Ovary (tissue), 9 donors: Measurements from ENCODE around the gene DOK6. TPM values are rescaled to one million over a fixed set of nuclear protein-coding genes. Genes with fewer than 3 reads are reported as not detected.

Experiments
- DNase-seq, 5 donors: peaks; one replicate each; pipeline ENCODE4 v3.0.0-alpha.2; 2019 to 2020
- H3K27ac ChIP-seq, 2 donors: fragments of 200-600 bp; one replicate each; pipeline versions ENCODE4 v1.5.1 to v1.8.0; 2019 to 2022
- H3K27me3 ChIP-seq: fragments of 200-600 bp; one replicate; pipeline ENCODE4 v1.8.0; 2022
- H3K36me3 ChIP-seq: fragments of 200-600 bp; sonication (generic); one replicate; pipeline ENCODE4 v1.5.1; 2019
- H3K4me1 ChIP-seq: one replicate; pipeline ENCODE4 v1.8.1; 2013; ENCODE audit warnings: mild to moderate bottlenecking, moderate library complexity; ENCODE audit not compliant: insufficient read depth
- H3K4me3 ChIP-seq: fragments of 200-600 bp; sonication (generic); one replicate; pipeline ENCODE4 v1.5.1; 2017
- H3K9me3 ChIP-seq, 2 donors: fragments of 200-600 bp in 1 of 2; sonication (generic) in 1 of 2; one replicate each; pipeline versions ENCODE4 v1.5.1 to v1.8.1; 2013 to 2019; ENCODE audit warnings: mild to moderate bottlenecking in 1 of 2, moderate library complexity in 1 of 2
- EP300 ChIP-seq: sonication (generic); formaldehyde crosslinking; IDR thresholded peaks from one replicate; pipeline ENCODE4 v1.6.1; 2017; ENCODE audit warnings: antibody characterized with exemption
- POLR2A ChIP-seq: fragments of 450-650 bp; IDR thresholded peaks from one replicate; pipeline ENCODE4 v1.6.1; 2017; ENCODE audit warnings: antibody characterized with exemption, mild to moderate bottlenecking, moderate library complexity
- WGBS, 3 donors: extraction: QIAGEN DNeasy Blood & Tissue Kit in 1 of 3; methylation state at CpG; one replicate each; pipeline versions ENCODE4 v1.1.5 to v1.1.7; 2013 to 2017; 5-methylcytosine and 5-hydroxymethylcytosine counted together
- intact Hi-C, 4 donors: fragments of 100-400 bp; cut with DNase I; formaldehyde crosslinking; loops; one replicate each; pipeline versions ENCODE4 v1.11.0 to v1.15.1; 2022 to 2023
- polyA plus RNA-seq, 2 donors: library from polyadenylated mRNA; stranded (reverse); fragments of 200-250 nt in 1 of 2; fragments of 350-450 nt in 1 of 2; fragmentation: Illumina TruSeq in 1 of 2; extraction: RNeasy Lipid Tissue Mini Kit (QIAGEN cat#74804) in 1 of 2; gene quantifications; one replicate each; pipeline ENCODE4 v1.2.3, GENCODE V29; 2013 to 2014
- total RNA-seq, 7 donors: library from RNA; depleted of rRNA in 2 of 7; stranded (reverse); fragments of >200 nt in 2 of 7; fragmentation: NEBNext Ultra II Directional in 3 of 7; extraction: Animal tissue kit (Norgen Biotek cat#: 25700) in 3 of 7; gene quantifications; one replicate each; pipeline versions ENCODE4 v1.1.0 to v1.2.4, GENCODE V29; 2016 to 2023
- TF ChIP-seq, protein P1 (sequence below), 3 donors: fragments of 450-650 bp in 2 of 3; fragments of 200-600 bp in 1 of 3; IDR thresholded peaks; one replicate each; pipeline versions ENCODE4 v1.5.1 to v1.8.0; 2016 to 2022; ENCODE audit warnings: antibody characterized with exemption in 3 of 3, mild to moderate bottlenecking in 1 of 3
- donor health status: DM: no; HTN: no; CAD: no; lungs with moderate emphysema.
- donor health status: DM: no; HTN: no; CAD: no.
- donor health status: Bipolar disorder and iron deficiency.
- donor health status: DM: yes; HTN: yes; CAD: no.
- donor health status: DM: no; HTN: no; CAD: no.
- donor health status: DM: yes; HTN: yes; CAD: no.

DOK6 gene
- total and polyA plus RNA-seq, 9 donors: 1.3 to 4.4 (median 2.8) TPM

- TF ChIP-seq POLR2A (no peak), EP300 (no peak)
- TF ChIP-seq, protein P1, sequence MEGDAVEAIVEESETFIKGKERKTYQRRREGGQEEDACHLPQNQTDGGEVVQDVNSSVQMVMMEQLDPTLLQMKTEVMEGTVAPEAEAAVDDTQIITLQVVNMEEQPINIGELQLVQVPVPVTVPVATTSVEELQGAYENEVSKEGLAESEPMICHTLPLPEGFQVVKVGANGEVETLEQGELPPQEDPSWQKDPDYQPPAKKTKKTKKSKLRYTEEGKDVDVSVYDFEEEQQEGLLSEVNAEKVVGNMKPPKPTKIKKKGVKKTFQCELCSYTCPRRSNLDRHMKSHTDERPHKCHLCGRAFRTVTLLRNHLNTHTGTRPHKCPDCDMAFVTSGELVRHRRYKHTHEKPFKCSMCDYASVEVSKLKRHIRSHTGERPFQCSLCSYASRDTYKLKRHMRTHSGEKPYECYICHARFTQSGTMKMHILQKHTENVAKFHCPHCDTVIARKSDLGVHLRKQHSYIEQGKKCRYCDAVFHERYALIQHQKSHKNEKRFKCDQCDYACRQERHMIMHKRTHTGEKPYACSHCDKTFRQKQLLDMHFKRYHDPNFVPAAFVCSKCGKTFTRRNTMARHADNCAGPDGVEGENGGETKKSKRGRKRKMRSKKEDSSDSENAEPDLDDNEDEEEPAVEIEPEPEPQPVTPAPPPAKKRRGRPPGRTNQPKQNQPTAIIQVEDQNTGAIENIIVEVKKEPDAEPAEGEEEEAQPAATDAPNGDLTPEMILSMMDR (IDR thresholded peaks at IDR 0.05): no peak
- Histone ChIP-seq H3K9me3 (no peaks in the 10 kb centered on the region), H3K27me3 (no peaks in the 10 kb centered on the region), H3K36me3 (no peaks in the 10 kb centered on the region), H3K4me3 (no peak overlapping the region), H3K27ac (no peak overlapping the region), H3K4me1 (no peaks in the 10 kb centered on the region)
- no peak for DNase-seq
- 95 to 96% (median 96%) methylated on average over 20 of the region's 20 CpGs for WGBS, 3 donors
- intact Hi-C loops: no loop called here
Measured at GRCh38 chr18:69885841-69886531, 485.3 kb downstream of the DOK6 start.

- 94 to 99% (median 96%) methylated on average over 2 of the region's 2 CpGs for WGBS, 3 donors
- no peaks in the 10 kb centered on the region for H3K27me3 ChIP-seq
- intact Hi-C loops: no loop called here
- H3K4me3 ChIP-seq: no peak overlapping the region
- no peak overlapping the region for H3K27ac ChIP-seq
- no peaks in the 10 kb centered on the region for H3K9me3 ChIP-seq
- H3K4me1 ChIP-seq: no peaks in the 10 kb centered on the region
- H3K36me3 ChIP-seq: no peaks in the 10 kb centered on the region
- no peak for DNase-seq
- no peak for TF ChIP-seq EP300
- no peak for TF ChIP-seq POLR2A
- TF ChIP-seq, protein P1 (IDR thresholded peaks at IDR 0.05): no peak
Measured at GRCh38 chr18:69887256-69887655, 486.6 kb downstream of the DOK6 start.

GRCh38 chr18:69889009-69889408, 488.3 kb downstream of the DOK6 start:
- DNase-seq: no peak
- Histone ChIP-seq H3K9me3 (no peaks in the 10 kb centered on the region), H3K27me3 (no peaks in the 10 kb centered on the region), H3K27ac (no peak overlapping the region), H3K36me3 (no peaks in the 10 kb centered on the region), H3K4me3 (no peak overlapping the region), H3K4me1 (no peaks in the 10 kb centered on the region)
- TF ChIP-seq EP300 (no peak), POLR2A (no peak)
- TF ChIP-seq, protein P1 (IDR thresholded peaks at IDR 0.05): no peak
- WGBS, 3 donors: 91 to 96% (median 93%) methylated on average over 4 of the region's 4 CpGs
- intact Hi-C loops: no loop called here

DNA sequence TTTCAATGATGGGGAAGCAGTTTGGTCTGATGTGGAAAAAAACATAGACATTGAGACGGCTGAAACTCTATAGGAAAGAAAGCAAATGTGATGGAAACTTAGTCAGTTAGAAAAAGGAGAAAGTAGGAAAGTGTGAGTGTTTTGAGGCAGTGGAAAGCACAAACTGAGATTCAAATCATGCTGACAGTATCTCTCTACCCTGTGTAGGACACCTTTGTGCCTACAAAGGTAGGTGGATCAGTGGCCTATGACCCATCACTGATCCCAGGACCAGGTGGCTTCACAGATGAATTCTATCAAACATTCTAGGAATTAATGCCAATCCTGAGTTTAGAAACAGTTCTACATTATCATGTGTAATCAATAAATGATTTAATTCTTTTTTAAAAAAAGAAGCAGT, 489.9 kb downstream of the DOK6 start:
- WGBS, 3 donors: 94 to 98% (median 96%) methylated on average over 1 of the region's 1 CpG
- intact Hi-C loops: no loop called here
- H3K4me1 ChIP-seq: no peaks in the 10 kb centered on the region
- no peaks in the 10 kb centered on the region for H3K36me3 ChIP-seq
- no peak overlapping the region for H3K4me3 ChIP-seq
- TF ChIP-seq EP300 (no peak), POLR2A (no peak)
- no peaks in the 10 kb centered on the region for H3K27me3 ChIP-seq
- no peak for DNase-seq
- no peaks in the 10 kb centered on the region for H3K9me3 ChIP-seq
- no peak overlapping the region for H3K27ac ChIP-seq

DNA sequence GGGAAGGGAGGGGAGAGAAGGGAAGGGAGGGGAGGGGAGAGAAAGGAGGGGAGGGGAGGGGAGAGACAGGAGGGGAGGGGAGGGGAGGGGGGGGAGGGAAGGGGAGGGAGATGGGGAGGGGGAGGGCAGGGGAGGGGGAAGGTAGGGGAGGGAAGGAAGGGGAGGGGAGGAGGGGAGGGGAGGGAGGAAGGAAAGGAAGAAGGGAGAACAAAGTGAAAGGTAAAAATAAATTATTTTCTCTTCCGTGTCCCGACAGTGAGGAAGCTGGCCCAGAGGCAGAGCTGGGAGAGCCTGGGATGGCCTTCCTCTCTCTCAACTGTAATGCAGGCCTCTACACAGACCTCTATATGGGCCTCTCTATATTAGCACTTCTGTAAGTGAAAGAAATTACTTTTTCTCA, 493.8 kb downstream of the DOK6 start:
- Histone ChIP-seq H3K9me3 (no peaks in the 10 kb centered on the region), H3K27ac (no peak overlapping the region), H3K27me3 (no peaks in the 10 kb centered on the region), H3K4me3 (no peak overlapping the region), H3K36me3 (no peaks in the 10 kb centered on the region), H3K4me1 (peaks cover 6% of the 10 kb centered on the region)
- intact Hi-C loops: no loop called here
- no peak for DNase-seq
- TF ChIP-seq, protein P1 (IDR thresholded peaks at IDR 0.05): no peak
- TF ChIP-seq EP300: no peak
- TF ChIP-seq POLR2A: no peak
- WGBS, 3 donors: 92 to 96% (median 92%) methylated on average over 2 of the region's 2 CpGs
